Progenitor cell of endocrine pancreas (in vitro differentiated cells): ENCODE data around the gene PXDN. TPM values are rescaled to one million over a fixed set of nuclear protein-coding genes. Genes with fewer than 3 reads are reported as not detected.

Experiments
- DNase-seq: peaks from one replicate; pipeline ENCODE4 v3.0.0; 2021; ENCODE audit warnings: low spot score; ENCODE audit not compliant: unreplicated experiment
- H3K27ac Mint-ChIP-seq: 2 replicates; pipeline ENCODE4 v1.8.0; 2021; ENCODE audit warnings: mild to moderate bottlenecking, moderate library complexity, mixed read lengths
- H3K27me3 Mint-ChIP-seq: 2 replicates; pipeline ENCODE4 v1.8.0; 2021; ENCODE audit warnings: mixed read lengths
- H3K36me3 Mint-ChIP-seq: 2 replicates; pipeline ENCODE4 v1.8.0; 2022; ENCODE audit warnings: mixed read lengths; ENCODE audit not compliant: insufficient read depth
- H3K4me1 Mint-ChIP-seq: 2 replicates; pipeline ENCODE4 v1.8.0; 2021; ENCODE audit warnings: low read depth, mixed read lengths
- H3K4me3 Mint-ChIP-seq: 2 replicates; pipeline ENCODE4 v1.8.0; 2021; ENCODE audit warnings: low read depth, mild to moderate bottlenecking, moderate library complexity, mixed read lengths
- H3K9me3 Mint-ChIP-seq: 2 replicates; pipeline ENCODE4 v1.8.0; 2021; ENCODE audit warnings: low read depth, mixed read lengths
- CTCF ChIP-seq: fragments of 200-600 bp; sonication (generic); IDR thresholded peaks from one replicate; pipeline ENCODE4 v1.5.0; 2021; ENCODE audit warnings: antibody characterized with exemption, mild to moderate bottlenecking; ENCODE audit not compliant: unreplicated experiment
- total RNA-seq: library from RNA; stranded (reverse); gene quantifications from 2 replicates; pipeline ENCODE4 v1.2.1, GENCODE V29; 2021

PXDN gene
- total RNA-seq, 1 donor from 2014 or later, result 256 TPM

GRCh38 chr2:1640301-1641135 is 103.8 kb downstream of the PXDN start:
- H3K9me3 Mint-ChIP-seq, result no peaks in the 10 kb centered on the region
- no peak overlapping the region for H3K4me3 Mint-ChIP-seq
- no peak overlapping the region for H3K27ac Mint-ChIP-seq
- H3K27me3 Mint-ChIP-seq, result no peaks in the 10 kb centered on the region
- DNase-seq, result no peak
- no peak for TF ChIP-seq CTCF
- peaks cover 23% of the 10 kb centered on the region for H3K36me3 Mint-ChIP-seq
- peaks cover 11% of the 10 kb centered on the region for H3K4me1 Mint-ChIP-seq

DNA sequence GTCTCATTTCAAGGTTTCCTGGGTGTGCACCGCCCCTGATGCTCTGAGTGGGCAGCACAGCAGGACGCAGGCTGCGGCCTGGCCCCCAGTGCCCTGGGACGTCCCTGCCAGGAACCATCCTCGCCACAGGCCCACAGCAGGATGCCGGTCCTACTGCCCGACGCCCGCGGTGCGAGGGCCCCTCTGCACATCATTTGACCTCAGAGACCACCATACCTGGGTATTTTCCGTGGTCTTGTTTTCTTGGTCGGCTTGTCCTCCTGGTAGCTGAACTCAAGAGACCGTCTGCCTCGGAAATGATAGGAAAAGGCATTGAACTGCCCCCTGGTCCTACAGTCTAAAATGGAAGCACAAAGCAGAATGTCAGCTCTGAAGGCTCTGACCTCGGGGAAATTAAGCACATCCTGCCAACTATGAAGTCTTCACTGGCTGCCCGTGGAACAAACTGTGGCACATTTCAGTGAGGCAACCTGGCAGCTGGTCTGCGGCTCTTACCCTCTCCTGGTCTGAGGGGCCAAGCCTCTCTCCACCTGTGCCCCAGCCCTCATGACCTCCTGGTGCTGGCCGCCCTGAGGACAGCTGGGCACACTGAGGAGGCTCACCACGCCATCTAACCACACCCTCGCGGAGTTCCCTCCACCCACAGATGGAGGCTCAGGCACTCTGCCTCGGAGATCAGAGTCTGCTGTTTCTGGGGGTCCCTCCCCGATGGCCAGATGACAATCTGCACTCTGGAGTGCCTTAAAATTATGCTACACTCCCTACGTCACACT is 105.0 kb downstream of the PXDN start:
- peaks cover 25% of the 10 kb centered on the region for H3K36me3 Mint-ChIP-seq
- H3K27ac Mint-ChIP-seq, result no peak overlapping the region
- TF ChIP-seq CTCF, result no peak
- peaks cover 11% of the 10 kb centered on the region for H3K4me1 Mint-ChIP-seq
- no peak for DNase-seq
- H3K27me3 Mint-ChIP-seq, result no peaks in the 10 kb centered on the region
- H3K9me3 Mint-ChIP-seq, result no peaks in the 10 kb centered on the region
- no peak overlapping the region for H3K4me3 Mint-ChIP-seq

DNA sequence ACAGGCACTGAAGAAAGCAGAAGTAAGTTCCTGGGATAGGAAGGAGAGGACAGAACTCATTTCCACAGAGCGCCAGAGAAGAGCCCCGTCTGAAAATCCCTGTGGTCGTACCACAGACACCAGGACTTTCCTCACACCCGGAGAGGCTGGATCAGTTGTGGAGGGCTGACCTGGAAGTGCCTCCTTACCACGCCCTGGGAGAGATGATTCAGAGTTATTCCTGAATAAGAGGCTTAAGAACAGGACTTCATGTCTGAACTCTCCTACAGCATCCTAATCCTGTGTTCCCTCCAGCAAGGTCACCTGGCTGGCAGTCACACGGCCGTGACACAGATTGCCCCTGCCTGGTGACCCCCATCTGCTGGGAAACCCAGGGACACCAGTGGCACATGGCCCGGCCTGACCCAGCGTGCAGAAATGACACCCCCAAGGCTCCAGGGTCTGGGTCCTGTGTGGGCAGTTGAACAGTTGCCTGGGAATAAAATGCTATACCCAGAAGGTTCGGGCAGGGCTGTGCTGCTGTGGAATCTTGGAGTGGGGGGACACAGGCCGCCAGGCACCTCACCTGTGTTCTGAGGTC is 105.9 kb downstream of the PXDN start:
- peaks cover 1% of the 10 kb centered on the region for H3K27me3 Mint-ChIP-seq
- peaks cover 23% of the 10 kb centered on the region for H3K36me3 Mint-ChIP-seq
- peak overlapping the region; percentile 33 for H3K27ac Mint-ChIP-seq
- DNase-seq, result no peak
- no peak overlapping the region for H3K4me3 Mint-ChIP-seq
- H3K4me1 Mint-ChIP-seq, result peaks cover 11% of the 10 kb centered on the region
- TF ChIP-seq CTCF, result no peak
- H3K9me3 Mint-ChIP-seq, result no peaks in the 10 kb centered on the region

DNA sequence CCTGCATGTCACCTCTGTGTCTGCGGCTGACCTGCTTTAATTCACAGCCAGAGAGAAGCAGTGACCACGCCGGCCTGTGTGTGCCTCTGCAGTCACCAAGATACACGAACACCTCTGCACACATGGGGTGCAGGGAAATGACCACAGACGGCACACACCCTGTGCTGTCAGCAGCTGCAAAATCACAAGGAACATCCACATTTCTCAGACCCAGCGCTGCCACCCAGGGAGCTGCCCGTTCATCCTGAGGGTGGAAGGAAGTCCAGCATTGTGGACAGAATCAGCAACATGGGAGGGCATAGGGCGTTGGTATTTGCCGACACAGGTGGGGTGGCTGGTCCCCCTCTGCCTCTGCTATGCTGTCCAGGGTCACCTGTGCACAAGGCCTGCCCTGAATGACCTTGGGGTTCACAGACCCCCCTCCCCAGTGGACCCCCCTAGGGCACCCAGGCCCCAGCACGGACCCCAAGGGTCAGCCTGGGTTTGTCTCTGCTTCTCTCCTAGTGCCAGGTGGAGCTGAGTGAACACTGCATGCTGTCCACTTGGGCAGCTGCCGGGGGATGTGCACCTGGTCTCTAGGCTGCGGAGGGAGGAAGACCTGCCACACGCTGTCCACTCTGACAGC is 107.4 kb downstream of the PXDN start:
- Mint-ChIP-seq H3K36me3 (peaks cover 33% of the 10 kb centered on the region), H3K27me3 (peaks cover 6% of the 10 kb centered on the region), H3K4me1 (peaks cover 14% of the 10 kb centered on the region), H3K9me3 (no peaks in the 10 kb centered on the region), H3K4me3 (no peak overlapping the region), H3K27ac (peak overlapping the region; percentile 54)
- no peak for DNase-seq
- no peak for TF ChIP-seq CTCF

- peaks cover 40% of the 10 kb centered on the region for H3K36me3 Mint-ChIP-seq
- TF ChIP-seq CTCF, result no peak
- H3K27me3 Mint-ChIP-seq, result peaks cover 9% of the 10 kb centered on the region
- no peak overlapping the region for H3K27ac Mint-ChIP-seq
- no peak overlapping the region for H3K4me3 Mint-ChIP-seq
- peaks cover 12% of the 10 kb centered on the region for H3K4me1 Mint-ChIP-seq
- no peak for DNase-seq
- H3K9me3 Mint-ChIP-seq, result no peaks in the 10 kb centered on the region
Observed at GRCh38 chr2:1635823-1636222, 108.5 kb downstream of the PXDN start.
